OCI-LY7 (cell line): ENCODE measurements around the gene HIGD2A.

Source experiments
- CTCF ChIP-seq: fragments of 200-600 bp; sonication (generic); conservative IDR thresholded peaks from 2 replicates; pipeline ENCODE4 v1.5.1; 2014; ENCODE audit warnings: mild to moderate bottlenecking, antibody characterized with exemption, low read length, moderate library complexity, mixed read lengths
- EZH2phosphoT487 ChIP-seq: fragments of 200-600 bp; sonication (generic); IDR thresholded peaks from 2 replicates; pipeline ENCODE4 v1.6.1; 2018; ENCODE audit warnings: low read depth, borderline replicate concordance, mild to moderate bottlenecking, mixed run types, antibody characterized with exemption, low read length, moderate library complexity, mixed read lengths

- no peak for TF ChIP-seq CTCF
- no peak for TF ChIP-seq EZH2phosphoT487
Observed at GRCh38 chr5:176371621-176372539, 16.7 kb upstream of the HIGD2A start.
